Hepatocyte (in vitro differentiated cells): ENCODE results near the gene STIMATE.

Source experiments
- CTCF ChIP-seq: fragments of 200-600 bp; sonication (generic); IDR thresholded peaks from 2 replicates; pipeline ENCODE4 v1.5.1; 2016; ENCODE audit warnings: antibody characterized with exemption, mild to moderate bottlenecking; ENCODE audit not compliant: poor library complexity
- EZH2 ChIP-seq: fragments of 200-600 bp; sonication (generic); IDR thresholded peaks from 2 replicates; pipeline ENCODE4 v1.6.1; 2016; ENCODE audit warnings: antibody characterized with exemption, mild to moderate bottlenecking, borderline replicate concordance
- EZH2phosphoT487 ChIP-seq: fragments of 200-600 bp; sonication (generic); IDR thresholded peaks from one replicate; pipeline ENCODE4 v1.6.1; 2018; ENCODE audit warnings: antibody characterized with exemption, mild to moderate bottlenecking, low read depth, moderate library complexity; ENCODE audit not compliant: unreplicated experiment, severe bottlenecking

DNA sequence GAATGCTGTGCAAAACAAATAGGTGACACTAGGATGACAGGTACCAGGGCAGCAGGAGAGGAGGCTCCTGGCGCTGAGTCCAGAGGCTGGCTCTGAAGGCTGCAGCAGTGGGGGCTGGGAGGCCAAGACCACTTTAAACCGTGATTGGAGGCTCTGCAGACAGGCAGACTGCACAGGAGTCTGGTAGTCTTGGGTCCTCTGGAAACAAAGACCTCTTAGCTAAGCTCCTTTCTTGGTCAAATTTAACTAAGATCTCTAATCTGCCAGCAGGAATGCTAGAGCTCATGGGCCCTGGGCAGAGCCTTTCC is 58.1 kb downstream of the STIMATE start:
- TF ChIP-seq CTCF (no peak), EZH2phosphoT487 (no peak), EZH2 (no peak)
